Endothelial cell of umbilical vein (primary cell): ENCODE results near the gene LRCH3. TPM values are rescaled to one million over a fixed set of nuclear protein-coding genes. Genes with fewer than 3 reads are reported as not detected.

Experiments
- BruUV-seq: library from RNA; stranded (reverse); fragments of 400-500 nt; replicated peaks from 2 replicates; lab custom pipeline; 2021; lab: Mats Ljungman, UMichigan
- CTCF ChIA-PET: fragments of 300-600, 350-600 bp; sonication (Branson Sonifier 250); formaldehyde crosslinking; loops from one replicate; lab custom pipeline; 2021; ENCODE audit warnings: antibody characterized with exemption, inconsistent platforms; lab: Charles Lee
- POLR2A ChIA-PET: fragments of 300-600, 350-600 bp; sonication (Branson Sonifier 250); formaldehyde crosslinking; loops from one replicate; lab custom pipeline; 2021; ENCODE audit warnings: antibody characterized with exemption, inconsistent platforms; lab: Charles Lee
- DNase-seq: peaks from one replicate; pipeline ENCODE4 v3.0.0-alpha.2; 2011; ENCODE audit warnings: low read depth, low spot score
- FAIRE-seq: peaks from 2 replicates; lab custom pipeline; 2011; peaks lifted over from hg19 to GRCh38; lab: Jason Lieb, UNC
- H2AFZ ChIP-seq: 2 replicates; pipeline ENCODE4 v1.6.0; 2012; ENCODE audit warnings: low read depth, low read length, control low read depth, inconsistent platforms
- H3K27ac ChIP-seq: 2 replicates; pipeline ENCODE4 v1.5.1; 2011; ENCODE audit warnings: low read depth, mild to moderate bottlenecking, control low read depth, low read length, moderate library complexity; ENCODE audit not compliant: insufficient read depth
- H3K27me3 ChIP-seq, 2 experiments: 2 replicates each; pipeline versions ENCODE4 v1.6.0 to v1.6.1; 2011; ENCODE audit warnings: low read length in 2 of 2, mixed read lengths in 1 of 2; ENCODE audit not compliant: control insufficient read depth in 2 of 2, insufficient read depth in 2 of 2
- H3K36me3 ChIP-seq, 2 experiments: 2 replicates in 1 of 2; 3 replicates in 1 of 2; pipeline ENCODE4 v1.5.1; 2011; ENCODE audit warnings: low read length in 2 of 2, mild to moderate bottlenecking in 1 of 2, moderate library complexity in 1 of 2; ENCODE audit not compliant: control insufficient read depth in 2 of 2, insufficient read depth in 2 of 2; ENCODE audit errors: extremely low read depth in 1 of 2
- H3K4me1 ChIP-seq: 3 replicates; pipeline ENCODE4 v1.5.1; 2011; ENCODE audit warnings: mild to moderate bottlenecking, low read length; ENCODE audit not compliant: control insufficient read depth, insufficient read depth; ENCODE audit errors: extremely low read depth
- H3K4me2 ChIP-seq: 2 replicates; pipeline ENCODE4 v1.6.1; 2011; ENCODE audit warnings: low read length, control low read depth, mixed read lengths; ENCODE audit not compliant: insufficient read depth
- H3K4me3 ChIP-seq, 3 experiments: fragments of 200-600 bp in 1 of 3; sonication (generic), shearing (Covaris generic) in 1 of 3; replicated peaks in 1 of 3; 2 replicates each; pipeline ENCODE4 v1.5.1; 2011 to 2016; ENCODE audit warnings: control low read depth in 3 of 3, low read length in 3 of 3, mild to moderate bottlenecking in 2 of 3, inconsistent platforms in 1 of 3, low read depth in 1 of 3, moderate library complexity in 1 of 3; ENCODE audit not compliant: insufficient read depth in 1 of 3
- H3K79me2 ChIP-seq: 2 replicates; pipeline ENCODE4 v1.6.0; 2012; ENCODE audit warnings: low read length, inconsistent platforms; ENCODE audit not compliant: control insufficient read depth, insufficient read depth
- H3K9ac ChIP-seq: replicated peaks from 2 replicates; pipeline ENCODE3; 2011; ENCODE audit warnings: low read length, control low read depth; ENCODE audit not compliant: insufficient read depth; ENCODE audit errors: extremely low read depth
- H3K9me1 ChIP-seq: replicated peaks from 3 replicates; pipeline ENCODE4 v1.6.0; 2011; ENCODE audit warnings: mild to moderate bottlenecking, low read length; ENCODE audit not compliant: control insufficient read depth, insufficient read depth; ENCODE audit errors: extremely low read depth
- H3K9me3 ChIP-seq: replicated peaks from 2 replicates; pipeline ENCODE4 v1.5.1; 2012; ENCODE audit warnings: low read length, inconsistent platforms; ENCODE audit not compliant: control insufficient read depth, insufficient read depth
- H4K20me1 ChIP-seq: replicated peaks from 2 replicates; pipeline ENCODE3; 2011; ENCODE audit warnings: mild to moderate bottlenecking, low read length; ENCODE audit not compliant: control insufficient read depth, insufficient read depth; ENCODE audit errors: extremely low read depth
- CTCF ChIP-seq, 2 donors: IDR thresholded peaks; 1 replicate in 1 of 2; 2 replicates in 1 of 2; pipeline ENCODE4 v1.5.1; 2011; ENCODE audit warnings: low read length in 2 of 2, mild to moderate bottlenecking in 2 of 2, moderate library complexity in 2 of 2, control low read depth in 1 of 2, inconsistent platforms in 1 of 2, low read depth in 1 of 2; ENCODE audit not compliant: insufficient read depth in 1 of 2; ENCODE audit errors: extremely low read depth in 1 of 2
- EZH2 ChIP-seq: IDR thresholded peaks from 2 replicates; pipeline ENCODE4 v1.6.1; 2012; ENCODE audit warnings: borderline replicate concordance, low read depth, mild to moderate bottlenecking, moderate library complexity, low read length, inconsistent platforms; ENCODE audit not compliant: severe bottlenecking
- FOS ChIP-seq: IDR thresholded peaks from 2 replicates; pipeline ENCODE4 v1.6.1; 2011; ENCODE audit warnings: mild to moderate bottlenecking, low read length, moderate library complexity, borderline replicate concordance; ENCODE audit not compliant: insufficient read depth
- GATA2 ChIP-seq: IDR thresholded peaks from 2 replicates; pipeline ENCODE4 v1.7.0; 2011; ENCODE audit warnings: low read depth, mild to moderate bottlenecking, moderate library complexity, mixed read lengths, low read length; ENCODE audit not compliant: insufficient read length, insufficient read depth
- JUN ChIP-seq: IDR thresholded peaks from 2 replicates; pipeline ENCODE4 v1.6.1; 2011; ENCODE audit warnings: borderline replicate concordance, low read depth; ENCODE audit not compliant: insufficient read length, insufficient read depth
- MYC ChIP-seq: IDR thresholded peaks from one replicate; pipeline ENCODE4 v1.6.1; 2011; ENCODE audit warnings: mild to moderate bottlenecking, low read depth, low read length
- POLR2A ChIP-seq: IDR thresholded peaks from 2 replicates; pipeline ENCODE4 v1.6.1; 2012; ENCODE audit warnings: low read depth, mild to moderate bottlenecking, control low read depth, low read length
- POLR2AphosphoS5 ChIP-seq: IDR thresholded peaks from 2 replicates; pipeline ENCODE4 v1.6.1; 2012; ENCODE audit warnings: low read depth, mild to moderate bottlenecking, control low read depth, low read length, moderate library complexity; ENCODE audit not compliant: insufficient read depth
- dilution Hi-C: fragments of 300-500 bp; cut with MboI; formaldehyde crosslinking; loops from one replicate; pipeline ENCODE4 v1.15.0; 2019; ENCODE audit warnings: low sequenced_read_pairs; ENCODE audit not compliant: extremely low pct_ligation_motif_present
- intact Hi-C: fragments of 100-400 bp; cut with micrococcal nuclease; formaldehyde crosslinking; loops from one replicate; pipeline ENCODE4 v1.10.0; 2022
- polyA plus RNA-seq, 4 experiments: library from polyadenylated mRNA; depleted of rRNA in 3 of 4; stranded (reverse) in 3 of 4; unstranded in 1 of 4; fragments of >200 nt; gene quantifications; 2 replicates each; pipeline versions ENCODE4 v1.2.1 to v1.2.3, GENCODE V29; 2011 to 2012; ENCODE audit warnings: missing spikeins in 1 of 4
- total RNA-seq: library from RNA; stranded (reverse); gene quantifications from 2 replicates; pipeline ENCODE4 v1.2.3, GENCODE V29; 2021
- TF ChIP-seq, protein P1 (sequence below): IDR thresholded peaks from 2 replicates; pipeline ENCODE4 v1.6.1; 2011; ENCODE audit not compliant: insufficient read depth, insufficient read length

The LRCH3 gene
- total and polyA plus RNA-seq, 2 donors (not counting 3 experiments of a cell fraction or from before 2014, with no cell fraction given), result 43.9 to 60.3 TPM

- DNase-seq (no peak), FAIRE-seq (no peak)
- dilution Hi-C loops (no loop called here), intact Hi-C loops (no loop called here)
- Histone ChIP-seq H3K9me3 (no peaks in the 10 kb centered on the region), H3K9me1 (no peaks in the 10 kb centered on the region), H3K4me2 (no peak overlapping the region), H3K27me3 (no peaks in the 10 kb centered on the region), H3K9ac (no peak overlapping the region), H2AFZ (no peak overlapping the region), H3K4me1 (no peaks in the 10 kb centered on the region), H3K27ac (no peak overlapping the region), H3K79me2 (no peaks in the 10 kb centered on the region), H3K36me3 (peaks cover 14 to 28% of the 10 kb centered on the region in 2 experiments), H3K4me3 (no peak overlapping the region), H4K20me1 (no peaks in the 10 kb centered on the region)
- no TSS peak for BruUV-seq
- CTCF ChIA-PET, result no interaction called here
- POLR2A ChIA-PET, result no interaction called here
- TF ChIP-seq POLR2A (no peak), POLR2AphosphoS5 (no peak), GATA2 (no peak), EZH2 (no peak)
Observed at GRCh38 chr3:197830308-197830966, 39.4 kb downstream of the LRCH3 start.

- intact Hi-C loops, result no loop called here
Observed at GRCh38 chr3:197830967-197831313, 39.9 kb downstream of the LRCH3 start.

More at GRCh38 chr3:197830967-197831313, 39.9 kb downstream of the LRCH3 start:
- Histone ChIP-seq H3K9me3 (no peaks in the 10 kb centered on the region), H2AFZ (no peak overlapping the region), H3K27me3 (no peaks in the 10 kb centered on the region), H3K36me3 (peaks cover 15 to 28% of the 10 kb centered on the region in 2 experiments), H3K4me2 (no peak overlapping the region), H4K20me1 (no peaks in the 10 kb centered on the region), H3K9me1 (no peaks in the 10 kb centered on the region), H3K4me3 (no peak overlapping the region), H3K79me2 (no peaks in the 10 kb centered on the region), H3K9ac (no peak overlapping the region), H3K27ac (no peak overlapping the region), H3K4me1 (no peaks in the 10 kb centered on the region)
- no TSS peak for BruUV-seq
- CTCF ChIA-PET, result no interaction called here
- TF ChIP-seq EZH2 (no peak), FOS (no peak), JUN (no peak), POLR2A (no peak), GATA2 (no peak), MYC (no peak), CTCF (IDR thresholded peaks at IDR 0.05; ENCODE audit: extremely low read depth in 1 of 2, insufficient read depth in 1 of 2, low read depth in 1 of 2, low read length in 2 of 2) (no peak), POLR2AphosphoS5 (no peak)
- TF ChIP-seq, protein P1, sequence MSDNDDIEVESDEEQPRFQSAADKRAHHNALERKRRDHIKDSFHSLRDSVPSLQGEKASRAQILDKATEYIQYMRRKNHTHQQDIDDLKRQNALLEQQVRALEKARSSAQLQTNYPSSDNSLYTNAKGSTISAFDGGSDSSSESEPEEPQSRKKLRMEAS, result no peak
- POLR2A ChIA-PET, result no interaction called here
- dilution Hi-C loops, result no loop called here
- FAIRE-seq (no peak), DNase-seq (no peak)
